Caco-2 (cell line): Measurements from ENCODE around the gene RNF207. TPM values are rescaled to one million over a fixed set of nuclear protein-coding genes. Genes with fewer than 3 reads are reported as not detected.

Experiments used
- BruUV-seq: library from RNA; stranded (reverse); fragments of 400-500 nt; replicated peaks from 2 replicates; lab custom pipeline; 2021; lab: Mats Ljungman, UMichigan
- CTCF ChIA-PET: fragments of 300-600 bp; sonication (Branson Sonifier 250); formaldehyde crosslinking; loops from one replicate; lab custom pipeline; 2022; ENCODE audit warnings: antibody characterized with exemption; lab: Charles Lee
- POLR2A ChIA-PET: fragments of 300-600 bp; sonication (Branson Sonifier 250); formaldehyde crosslinking; loops from one replicate; lab custom pipeline; 2022; ENCODE audit warnings: antibody characterized with exemption; lab: Charles Lee
- DNase-seq, 2 experiments: peaks; one replicate each; pipeline versions ENCODE4 v3.0.0 to v3.0.0-alpha.2; 2020 to 2022
- H3K27me3 ChIP-seq: replicated peaks from 2 replicates; pipeline ENCODE4 v1.6.0; 2011; ENCODE audit warnings: low read length; ENCODE audit not compliant: control insufficient read depth, insufficient read depth
- H3K36me3 ChIP-seq: 2 replicates; pipeline ENCODE4 v1.5.1; 2011; ENCODE audit warnings: low read length; ENCODE audit not compliant: control insufficient read depth, insufficient read depth
- H3K4me1 ChIP-seq: fragments of 250-450 bp; sonication (Bioruptor Pico); 2 replicates; pipeline ENCODE4 v1.5.1; 2020; ENCODE audit warnings: mild to moderate bottlenecking
- H3K4me3 ChIP-seq: 2 replicates; pipeline ENCODE4 v1.5.1; 2011; ENCODE audit warnings: low read depth, mild to moderate bottlenecking, control low read depth, low read length
- H3K9me3 ChIP-seq: fragments of 250-450 bp; sonication (Bioruptor Pico); 2 replicates; pipeline ENCODE4 v1.5.1; 2020; ENCODE audit warnings: mild to moderate bottlenecking, moderate library complexity
- H3K27ac Mint-ChIP-seq: one replicate; pipeline ENCODE4 v1.8.0; 2022; ENCODE audit warnings: mixed read lengths; ENCODE audit not compliant: unreplicated experiment
- H3K27me3 Mint-ChIP-seq: one replicate; pipeline ENCODE4 v1.8.0; 2022; ENCODE audit warnings: mixed read lengths; ENCODE audit not compliant: insufficient read depth, unreplicated experiment
- H3K36me3 Mint-ChIP-seq: one replicate; pipeline ENCODE4 v1.8.0; 2022; ENCODE audit warnings: mild to moderate bottlenecking, mixed read lengths; ENCODE audit not compliant: insufficient read depth, unreplicated experiment
- H3K4me1 Mint-ChIP-seq: one replicate; pipeline ENCODE4 v1.8.0; 2022; ENCODE audit warnings: low read depth, mixed read lengths; ENCODE audit not compliant: unreplicated experiment
- H3K4me3 Mint-ChIP-seq: one replicate; pipeline ENCODE4 v1.8.0; 2022; ENCODE audit warnings: mild to moderate bottlenecking, moderate library complexity, mixed read lengths; ENCODE audit not compliant: unreplicated experiment
- H3K9me3 Mint-ChIP-seq: one replicate; pipeline ENCODE4 v1.8.0; 2022; ENCODE audit warnings: mixed read lengths; ENCODE audit not compliant: unreplicated experiment
- CTCF ChIP-seq, 2 experiments: fragments of 200-600 bp in 1 of 2; IDR thresholded peaks; 1 replicate in 1 of 2; 2 replicates in 1 of 2; pipeline versions ENCODE4 v1.5.1 to v1.8.0; 2011 to 2022; ENCODE audit warnings: antibody characterized with exemption in 1 of 2, control low read depth in 1 of 2, inconsistent platforms in 1 of 2, low read depth in 1 of 2, low read length in 1 of 2, mild to moderate bottlenecking in 1 of 2, moderate library complexity in 1 of 2; ENCODE audit not compliant: insufficient read depth in 1 of 2, severe bottlenecking in 1 of 2, unreplicated experiment in 1 of 2
- intact Hi-C: fragments of 100-400 bp; cut with micrococcal nuclease; formaldehyde crosslinking; loops from one replicate; pipeline ENCODE4 v1.10.0; 2022; ENCODE audit not compliant: unreplicated experiment
- total RNA-seq: library from RNA; stranded (reverse); gene quantifications from 2 replicates; pipeline ENCODE4 v1.2.3, GENCODE V29; 2022

The RNF207 gene
- total RNA-seq, 1 experiment from 2014 or later, result 27.4 TPM

DNA sequence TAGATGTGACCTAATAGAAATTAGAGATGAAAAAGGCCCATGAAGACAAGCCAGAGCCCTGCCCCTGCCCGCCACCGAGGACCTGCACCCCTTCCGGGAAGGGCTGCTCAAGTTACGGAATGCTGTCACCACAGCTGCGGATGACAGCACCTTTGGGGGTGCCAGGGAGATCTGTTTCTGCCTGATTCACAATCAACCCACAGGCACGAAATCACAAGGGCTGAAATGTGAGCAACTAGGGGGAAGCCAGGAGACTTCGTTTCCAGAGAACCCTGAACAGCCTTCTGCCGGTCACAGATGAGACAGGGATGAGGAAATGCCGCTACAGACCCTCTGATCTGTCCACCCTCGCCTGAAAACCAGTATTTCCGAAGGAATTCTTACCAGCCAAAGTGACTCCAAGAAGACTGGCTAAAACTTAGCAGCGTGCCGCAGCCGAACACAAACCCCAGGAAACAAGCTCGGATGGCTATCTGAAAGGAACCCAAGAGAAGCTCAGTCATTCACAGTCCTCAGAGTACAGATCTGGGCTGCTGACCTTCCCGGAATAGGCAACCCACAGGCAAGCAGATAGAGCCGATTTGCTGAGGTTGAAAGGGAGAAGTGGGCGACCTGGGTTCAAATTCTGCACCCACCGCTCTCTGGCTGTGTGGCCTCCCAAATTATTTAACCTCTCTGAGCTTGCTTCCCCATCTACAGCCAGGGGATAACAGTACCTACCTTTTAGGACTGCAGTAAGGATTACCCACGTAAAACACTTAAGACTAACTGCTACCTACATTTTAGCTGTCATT, 28.8 kb downstream of the RNF207 start:
- H3K36me3 ChIP-seq, result peaks cover 2% of the 10 kb centered on the region; the same call in 1 of the 2 replicates
- ChIA-PET POLR2A (interaction anchor here (1.7 kb wide), 1 partner anchor 29 kb away, joined by 6 read pairs; the partner anchor contains the start of gene RNF207), CTCF (interaction anchor here (0.7 to 1.0 kb wide), 2 partner anchors 11 to 28 kb away, joined by 4 to 5 read pairs; no protein-coding TSS in a partner anchor)
- no peak for TF ChIP-seq CTCF (IDR thresholded peaks at IDR 0.05; ENCODE audit: insufficient read depth in 1 of 2, low read depth in 1 of 2, low read length in 1 of 2, severe bottlenecking in 1 of 2, unreplicated experiment in 1 of 2)
- H3K27me3 Mint-ChIP-seq, result no peaks in the 10 kb centered on the region
- H3K4me3 ChIP-seq, result peak overlapping the region; percentile 58
- no peaks in the 10 kb centered on the region for H3K27me3 ChIP-seq
- no TSS peak for BruUV-seq
- H3K9me3 ChIP-seq, result no peaks in the 10 kb centered on the region
- intact Hi-C loops, result loop anchor here (5.0 kb wide), 1 partner anchor 37 kb away; the partner anchor contains the start of gene RPL22
- H3K4me1 ChIP-seq, result 0 out of 2 replicates have a peak, but pooled peaks cover 8% of the 10 kb centered on the region
- peak overlapping the region; percentile 69 for H3K27ac Mint-ChIP-seq
- no peaks in the 10 kb centered on the region for H3K4me1 Mint-ChIP-seq
- H3K9me3 Mint-ChIP-seq, result no peaks in the 10 kb centered on the region
- DNase-seq, result no peak
- H3K36me3 Mint-ChIP-seq, result peaks cover 40% of the 10 kb centered on the region
- H3K4me3 Mint-ChIP-seq, result peak overlapping the region; percentile 74

GRCh38 chr1:6235296-6235677, 29.4 kb downstream of the RNF207 start:
- ChIA-PET POLR2A (interaction anchor here (0.6 to 1.7 kb wide), 4 partner anchors 10 to 102 kb away, joined by 3 to 6 read pairs (median 4); partner anchors contain the start of gene RNF207), CTCF (interaction anchor here (1.0 kb wide), 1 partner anchor 29 kb away, joined by 5 read pairs; no protein-coding TSS in a partner anchor)
- Histone ChIP-seq H3K9me3 (no peaks in the 10 kb centered on the region), H3K4me1 (0 out of 2 replicates have a peak, but pooled peaks cover 12% of the 10 kb centered on the region), H3K27me3 (no peaks in the 10 kb centered on the region), H3K36me3 (peaks cover 2% of the 10 kb centered on the region; the same call in 1 of the 2 replicates), H3K4me3 (peak overlapping the region; percentile 58)
- H3K4me1 Mint-ChIP-seq, result no peaks in the 10 kb centered on the region
- peak overlapping the region; percentile 74 for H3K4me3 Mint-ChIP-seq
- DNase-seq, result peak in 1 of 2 experiments; percentile 32
- intact Hi-C loops, result loop anchor here (5.0 kb wide), 1 partner anchor 38 kb away; the partner anchor contains the start of gene RPL22
- TF ChIP-seq CTCF (IDR thresholded peaks at IDR 0.05; ENCODE audit: insufficient read depth in 1 of 2, low read depth in 1 of 2, low read length in 1 of 2, severe bottlenecking in 1 of 2, unreplicated experiment in 1 of 2), result no peak
- peaks cover 35% of the 10 kb centered on the region for H3K36me3 Mint-ChIP-seq
- no TSS peak for BruUV-seq
- H3K27me3 Mint-ChIP-seq, result no peaks in the 10 kb centered on the region
- H3K27ac Mint-ChIP-seq, result peak overlapping the region; percentile 69
- H3K9me3 Mint-ChIP-seq, result no peaks in the 10 kb centered on the region

DNA sequence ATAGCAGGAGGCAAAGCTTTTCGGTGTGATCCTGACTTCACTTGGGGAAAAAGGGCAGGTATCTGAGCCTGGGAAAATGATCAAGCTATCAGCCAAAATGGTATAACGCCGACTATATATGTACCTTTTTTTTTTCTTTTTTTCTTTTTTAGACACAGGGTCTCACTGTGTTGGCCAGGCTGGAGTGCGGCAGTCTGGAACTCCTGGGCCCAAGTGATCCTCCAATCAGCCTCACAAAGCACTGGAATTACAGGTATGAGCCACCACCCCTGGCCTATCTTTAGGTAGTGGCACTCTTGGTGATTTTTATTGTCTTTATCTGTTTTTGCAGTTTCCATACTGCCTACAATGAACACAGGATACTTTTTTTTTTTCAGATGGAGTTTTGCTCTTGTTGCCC, 31.2 kb downstream of the RNF207 start:
- no peak for DNase-seq
- no peak for TF ChIP-seq CTCF (IDR thresholded peaks at IDR 0.05; ENCODE audit: insufficient read depth in 1 of 2, low read depth in 1 of 2, low read length in 1 of 2, severe bottlenecking in 1 of 2, unreplicated experiment in 1 of 2)
- H3K27me3 ChIP-seq, result no peaks in the 10 kb centered on the region
- H3K4me3 ChIP-seq, result no peak overlapping the region
- H3K9me3 ChIP-seq, result no peaks in the 10 kb centered on the region
- H3K4me1 ChIP-seq, result 0 out of 2 replicates have a peak, but pooled peaks cover 12% of the 10 kb centered on the region
- Mint-ChIP-seq H3K4me3 (no peak overlapping the region), H3K4me1 (peaks cover 5% of the 10 kb centered on the region), H3K9me3 (no peaks in the 10 kb centered on the region), H3K36me3 (peaks cover 20% of the 10 kb centered on the region), H3K27me3 (peaks cover 3% of the 10 kb centered on the region), H3K27ac (no peak overlapping the region)
- intact Hi-C loops, result loop anchor here (5.0 kb wide), 1 partner anchor 40 kb away; the partner anchor contains the start of gene RPL22
- ChIA-PET POLR2A (no interaction called here), CTCF (no interaction called here)
- no TSS peak for BruUV-seq
- peaks cover 2% of the 10 kb centered on the region; the same call in 1 of the 2 replicates for H3K36me3 ChIP-seq
